B cell (primary cell): ENCODE results near the gene C8A. TPM values are rescaled to one million over a fixed set of nuclear protein-coding genes. Genes with fewer than 3 reads are reported as not detected.

Experiments used
- ATAC-seq: fragments of 200-7000 bp; cut with Tn5 transposase; one replicate; pipeline ENCODE4 v1.10.0; 2021; ENCODE audit warnings: low read depth, mild to moderate bottlenecking, moderate number of reproducible peaks, moderate library complexity
- CTCF ChIA-PET: fragments of 350-600 bp; sonication (Branson Sonifier 250); formaldehyde crosslinking; loops from one replicate; lab custom pipeline; 2021; ENCODE audit warnings: antibody characterized with exemption, inconsistent platforms; lab: Charles Lee
- POLR2A ChIA-PET: fragments of 350-600 bp; sonication (Branson Sonifier 250); formaldehyde crosslinking; loops from one replicate; lab custom pipeline; 2021; ENCODE audit warnings: antibody characterized with exemption; lab: Charles Lee
- DNase-seq: peaks from one replicate; pipeline ENCODE4 v3.0.0; 2013
- H2AFZ ChIP-seq: 2 replicates; pipeline ENCODE4 v1.6.1; 2012; ENCODE audit warnings: mild to moderate bottlenecking, low read depth, low read length; ENCODE audit not compliant: insufficient read depth, poor library complexity, severe bottlenecking
- H3K27ac ChIP-seq, 2 donors: 1 replicate in 1 of 2; 2 replicates in 1 of 2; pipeline ENCODE4 v1.5.1; 2012 to 2013; ENCODE audit warnings: low read length in 2 of 2, mild to moderate bottlenecking in 2 of 2, moderate library complexity in 1 of 2
- H3K27me3 ChIP-seq, 4 experiments: fragments of 200-600 bp in 1 of 4; sonication (generic) in 1 of 4; replicated peaks in 1 of 4; 1 replicate in 2 of 4; 2 replicates in 2 of 4; pipeline versions ENCODE4 v1.6.1 to v1.7.0; 2013 to 2016; ENCODE audit warnings: low read length in 3 of 4, mild to moderate bottlenecking in 2 of 4, mixed read lengths in 1 of 4, moderate library complexity in 1 of 4; ENCODE audit not compliant: insufficient read depth in 4 of 4, control insufficient read depth in 3 of 4; ENCODE audit errors: control extremely low read depth in 1 of 4
- H3K36me3 ChIP-seq, 2 experiments: replicated peaks in 1 of 2; 1 replicate in 1 of 2; 2 replicates in 1 of 2; pipeline versions ENCODE4 v1.6.1 to v1.7.1; 2013; ENCODE audit warnings: low read length in 1 of 2; ENCODE audit not compliant: insufficient read depth in 2 of 2, control insufficient read depth in 1 of 2; ENCODE audit errors: control extremely low read depth in 1 of 2, extremely low read depth in 1 of 2
- H3K4me1 ChIP-seq, 2 donors: fragments of 200-600 bp in 1 of 2; sonication (generic) in 1 of 2; 1 replicate in 1 of 2; 2 replicates in 1 of 2; pipeline versions ENCODE4 v1.5.1 to v1.6.1; 2013 to 2017; ENCODE audit warnings: low read length in 2 of 2; ENCODE audit not compliant: control insufficient read depth in 2 of 2, insufficient read depth in 2 of 2
- H3K4me2 ChIP-seq: replicated peaks from 2 replicates; pipeline ENCODE3; 2012; ENCODE audit warnings: mild to moderate bottlenecking, low read depth, low read length; ENCODE audit not compliant: poor library complexity, severe bottlenecking
- H3K4me3 ChIP-seq, 5 experiments: fragments of 200-600 bp in 1 of 5; sonication (generic) in 1 of 5; 1 replicate in 3 of 5; 2 replicates in 2 of 5; pipeline versions ENCODE4 v1.5.1 to v1.7.0; 2011 to 2016; ENCODE audit warnings: low read length in 4 of 5, mild to moderate bottlenecking in 4 of 5, low read depth in 2 of 5, control low read depth in 1 of 5, moderate library complexity in 1 of 5; ENCODE audit not compliant: insufficient read depth in 1 of 5; ENCODE audit errors: control extremely low read depth in 1 of 5, extremely low read depth in 1 of 5
- H3K79me2 ChIP-seq: fragments of 200-600 bp; sonication (generic); one replicate; pipeline ENCODE4 v1.6.0; 2016; ENCODE audit warnings: low read length; ENCODE audit not compliant: control insufficient read depth, insufficient read depth
- H3K9ac ChIP-seq: fragments of 200-600 bp; sonication (generic); 2 replicates; pipeline ENCODE4 v1.6.1; 2017; ENCODE audit warnings: mild to moderate bottlenecking, low read length, moderate library complexity
- H3K9me3 ChIP-seq, 3 donors: one replicate each; pipeline versions ENCODE4 v1.6.1 to v1.7.1; 2013; ENCODE audit warnings: low read length in 2 of 3; ENCODE audit not compliant: control insufficient read depth in 2 of 3, insufficient read depth in 1 of 3; ENCODE audit errors: control extremely low read depth in 1 of 3
- H4K20me1 ChIP-seq: 2 replicates; pipeline ENCODE4 v1.6.0; 2012; ENCODE audit warnings: mild to moderate bottlenecking, low read length; ENCODE audit not compliant: insufficient read depth, control insufficient read depth, poor library complexity, severe bottlenecking
- H3K27ac Mint-ChIP-seq: one replicate; pipeline ENCODE4 v1.8.0; 2021; ENCODE audit warnings: mixed read lengths
- H3K27me3 Mint-ChIP-seq: one replicate; pipeline ENCODE4 v1.8.0; 2021; ENCODE audit warnings: mixed read lengths
- H3K4me1 Mint-ChIP-seq: one replicate; pipeline ENCODE4 v1.8.0; 2021; ENCODE audit warnings: mixed read lengths
- H3K4me3 Mint-ChIP-seq: one replicate; pipeline ENCODE4 v1.8.0; 2021; ENCODE audit warnings: mixed read lengths
- H3K9me3 Mint-ChIP-seq: one replicate; pipeline ENCODE4 v1.8.0; 2022; ENCODE audit warnings: mixed read lengths; ENCODE audit not compliant: insufficient read depth
- EZH2 ChIP-seq: IDR thresholded peaks from 2 replicates; pipeline ENCODE4 v1.6.1; 2012; ENCODE audit warnings: borderline replicate concordance, low read depth, mild to moderate bottlenecking, moderate library complexity, low read length; ENCODE audit not compliant: insufficient read depth, poor library complexity, severe bottlenecking
- WGBS: methylation state at CpG from one replicate; pipeline ENCODE4 v1.1.5; 2013; ENCODE audit warnings: missing lambda C conversion rate; ENCODE audit not compliant: insufficient coverage; 5-methylcytosine and 5-hydroxymethylcytosine counted together
- intact Hi-C: fragments of 100-400 bp; cut with micrococcal nuclease; formaldehyde crosslinking; loops from one replicate; pipeline ENCODE4 v1.10.0; 2022
- polyA plus RNA-seq: library from polyadenylated mRNA; depleted of rRNA; stranded (reverse); fragments of >200 nt; gene quantifications from 2 replicates; pipeline ENCODE4 v1.2.3, GENCODE V29; 2012
- total RNA-seq, 2 donors: library from RNA; stranded (reverse); fragments of 120-200 nt in 1 of 2; gene quantifications; 1 replicate in 1 of 2; 2 replicates in 1 of 2; pipeline versions ENCODE4 v1.2.3 to v1.2.4, GENCODE V29; 2013 to 2022
- TF ChIP-seq, protein P1 (sequence below): fragments of 200-600 bp; IDR thresholded peaks from one replicate; pipeline ENCODE4 v1.8.0; 2022; ENCODE audit warnings: antibody characterized with exemption, mild to moderate bottlenecking

C8A gene
- total and polyA plus RNA-seq, 2 donors (not counting 1 experiment from before 2014, with no cell fraction given) = not detected

GRCh38 chr1:56929492-56929891, 74.9 kb downstream of the C8A start:
- no peak overlapping the region for H3K27ac ChIP-seq
- no peak overlapping the region for H3K4me2 ChIP-seq
- H3K79me2 ChIP-seq = no peaks in the 10 kb centered on the region
- H3K27me3 ChIP-seq = peaks cover 0 to 3% (median 0%) of the 10 kb centered on the region in 4 experiments
- ATAC-seq (no peak), DNase-seq (no peak)
- Mint-ChIP-seq H3K4me1 (no peaks in the 10 kb centered on the region), H3K4me3 (no peak overlapping the region), H3K27ac (no peak overlapping the region), H3K9me3 (peaks cover 2% of the 10 kb centered on the region), H3K27me3 (peaks cover 8% of the 10 kb centered on the region)
- H3K9me3 ChIP-seq = no peaks in the 10 kb centered on the region
- POLR2A ChIA-PET = no interaction called here
- no peak for TF ChIP-seq EZH2
- TF ChIP-seq, protein P1, sequence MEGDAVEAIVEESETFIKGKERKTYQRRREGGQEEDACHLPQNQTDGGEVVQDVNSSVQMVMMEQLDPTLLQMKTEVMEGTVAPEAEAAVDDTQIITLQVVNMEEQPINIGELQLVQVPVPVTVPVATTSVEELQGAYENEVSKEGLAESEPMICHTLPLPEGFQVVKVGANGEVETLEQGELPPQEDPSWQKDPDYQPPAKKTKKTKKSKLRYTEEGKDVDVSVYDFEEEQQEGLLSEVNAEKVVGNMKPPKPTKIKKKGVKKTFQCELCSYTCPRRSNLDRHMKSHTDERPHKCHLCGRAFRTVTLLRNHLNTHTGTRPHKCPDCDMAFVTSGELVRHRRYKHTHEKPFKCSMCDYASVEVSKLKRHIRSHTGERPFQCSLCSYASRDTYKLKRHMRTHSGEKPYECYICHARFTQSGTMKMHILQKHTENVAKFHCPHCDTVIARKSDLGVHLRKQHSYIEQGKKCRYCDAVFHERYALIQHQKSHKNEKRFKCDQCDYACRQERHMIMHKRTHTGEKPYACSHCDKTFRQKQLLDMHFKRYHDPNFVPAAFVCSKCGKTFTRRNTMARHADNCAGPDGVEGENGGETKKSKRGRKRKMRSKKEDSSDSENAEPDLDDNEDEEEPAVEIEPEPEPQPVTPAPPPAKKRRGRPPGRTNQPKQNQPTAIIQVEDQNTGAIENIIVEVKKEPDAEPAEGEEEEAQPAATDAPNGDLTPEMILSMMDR = no peak
- no peaks in the 10 kb centered on the region for H3K4me1 ChIP-seq
- H3K36me3 ChIP-seq = no peaks in the 10 kb centered on the region
- H3K9ac ChIP-seq = no peak overlapping the region
- CTCF ChIA-PET = no interaction called here
- 83% methylated on average over 1 of the region's 2 CpGs for WGBS
- no peak overlapping the region for H2AFZ ChIP-seq
- intact Hi-C loops = no loop called here
- H4K20me1 ChIP-seq = no peaks in the 10 kb centered on the region
- no peak overlapping the region for H3K4me3 ChIP-seq

- H3K27me3 ChIP-seq = peaks cover 0 to 3% (median 0%) of the 10 kb centered on the region in 4 experiments
- H4K20me1 ChIP-seq = no peaks in the 10 kb centered on the region
- H3K27ac ChIP-seq = no peak overlapping the region
- ChIA-PET POLR2A (no interaction called here), CTCF (no interaction called here)
- peaks cover 8% of the 10 kb centered on the region for H3K27me3 Mint-ChIP-seq
- H3K27ac Mint-ChIP-seq = no peak overlapping the region
- no peak overlapping the region for H3K9ac ChIP-seq
- H3K36me3 ChIP-seq = no peaks in the 10 kb centered on the region
- no peak overlapping the region for H3K4me3 Mint-ChIP-seq
- no peaks in the 10 kb centered on the region for H3K4me1 ChIP-seq
- WGBS = no CpG with 5 or more reads among the region's 3 CpGs
- H3K79me2 ChIP-seq = no peaks in the 10 kb centered on the region
- intact Hi-C loops = no loop called here
- TF ChIP-seq, protein P1 = no peak
- TF ChIP-seq EZH2 = no peak
- H3K4me2 ChIP-seq = no peak overlapping the region
- ATAC-seq (no peak), DNase-seq (no peak)
- H3K9me3 Mint-ChIP-seq = peaks cover 2% of the 10 kb centered on the region
- H3K4me3 ChIP-seq = no peak overlapping the region
- no peak overlapping the region for H2AFZ ChIP-seq
- no peaks in the 10 kb centered on the region for H3K4me1 Mint-ChIP-seq
- H3K9me3 ChIP-seq = no peaks in the 10 kb centered on the region
These were observed 76.6 kb downstream of the C8A start for GRCh38 chr1:56931211-56931610.
